ENCODE results near the gene AMDHD2. TPM values are rescaled to one million over a fixed set of nuclear protein-coding genes. Genes with fewer than 3 reads are reported as not detected.

Gene AMDHD2
- total RNA-seq, 1 experiment from 2014 or later, result 67.2 TPM

GRCh38 chr16:2511996-2512734, 8.0 kb upstream of the AMDHD2 start:
- TF ChIP-seq CTCF (IDR thresholded peaks at IDR 0.05; ENCODE audit: insufficient read depth in 1 of 2, low read depth in 1 of 2, low read length in 1 of 2, severe bottlenecking in 1 of 2, unreplicated experiment in 1 of 2), result no peak
- intact Hi-C loops (cut with micrococcal nuclease; ENCODE audit: unreplicated experiment), result no loop called here
- peak overlapping the region; percentile 86 for H3K4me3 Mint-ChIP-seq (ENCODE audit: unreplicated experiment)
- peaks cover 17% of the 10 kb centered on the region for H3K4me1 ChIP-seq
- H3K27ac Mint-ChIP-seq (ENCODE audit: unreplicated experiment), result peak overlapping the region; percentile 74
- peaks cover 39% of the 10 kb centered on the region for H3K36me3 Mint-ChIP-seq (ENCODE audit: insufficient read depth, unreplicated experiment)
- no peaks in the 10 kb centered on the region for H3K27me3 ChIP-seq (replicated peaks; ENCODE audit: control insufficient read depth, insufficient read depth, low read length)
- H3K4me1 Mint-ChIP-seq (ENCODE audit: low read depth, unreplicated experiment), result peaks cover 22% of the 10 kb centered on the region
- H3K4me3 ChIP-seq (ENCODE audit: low read depth, low read length), result no peak overlapping the region
- no peaks in the 10 kb centered on the region for H3K9me3 Mint-ChIP-seq (ENCODE audit: unreplicated experiment)
- ChIA-PET CTCF (interaction anchor here (0.6 to 2.1 kb wide), 3 partner anchors 11 to 20 kb away, joined by 3 to 8 read pairs (median 8); no protein-coding TSS in a partner anchor), POLR2A (no interaction called here)
- no peak for DNase-seq
- H3K36me3 ChIP-seq (ENCODE audit: control insufficient read depth, insufficient read depth, low read length), result peaks cover 3% of the 10 kb centered on the region
- BruUV-seq (replicated peaks), result no TSS peak
- no peaks in the 10 kb centered on the region for H3K9me3 ChIP-seq
- no peaks in the 10 kb centered on the region for H3K27me3 Mint-ChIP-seq (ENCODE audit: insufficient read depth, unreplicated experiment)

GRCh38 chr16:2512735-2513404, 7.3 kb upstream of the AMDHD2 start:
- H3K36me3 ChIP-seq (ENCODE audit: control insufficient read depth, insufficient read depth, low read length), result peaks cover 3% of the 10 kb centered on the region
- H3K4me1 ChIP-seq, result peaks cover 17% of the 10 kb centered on the region
- peak in 1 of 2 experiments; percentile 54 for DNase-seq
- peak overlapping the region; percentile 86 for H3K4me3 Mint-ChIP-seq (ENCODE audit: unreplicated experiment)
- H3K9me3 ChIP-seq, result no peaks in the 10 kb centered on the region
- peaks cover 27% of the 10 kb centered on the region for H3K4me1 Mint-ChIP-seq (ENCODE audit: low read depth, unreplicated experiment)
- H3K9me3 Mint-ChIP-seq (ENCODE audit: unreplicated experiment), result no peaks in the 10 kb centered on the region
- intact Hi-C loops (cut with micrococcal nuclease; ENCODE audit: unreplicated experiment), result no loop called here
- peak; percentile 16 to 36 for TF ChIP-seq CTCF (IDR thresholded peaks at IDR 0.05; ENCODE audit: insufficient read depth in 1 of 2, low read depth in 1 of 2, low read length in 1 of 2, severe bottlenecking in 1 of 2, unreplicated experiment in 1 of 2)
- peaks cover 46% of the 10 kb centered on the region for H3K36me3 Mint-ChIP-seq (ENCODE audit: insufficient read depth, unreplicated experiment)
- H3K4me3 ChIP-seq (ENCODE audit: low read depth, low read length), result peak overlapping the region; percentile 38
- ChIA-PET CTCF (interaction anchor here (0.6 to 2.1 kb wide), 3 partner anchors 11 to 20 kb away, joined by 3 to 8 read pairs (median 8); no protein-coding TSS in a partner anchor), POLR2A (interaction anchor here (0.5 kb wide), 1 partner anchor 36 kb away, joined by 4 read pairs; no protein-coding TSS in a partner anchor)
- no peaks in the 10 kb centered on the region for H3K27me3 ChIP-seq (replicated peaks; ENCODE audit: control insufficient read depth, insufficient read depth, low read length)
- peak overlapping the region; percentile 74 for H3K27ac Mint-ChIP-seq (ENCODE audit: unreplicated experiment)
- H3K27me3 Mint-ChIP-seq (ENCODE audit: insufficient read depth, unreplicated experiment), result no peaks in the 10 kb centered on the region
- TSS peak; percentile 74 for BruUV-seq (replicated peaks)

Data from Caco-2 (cell line).